ENCODE measurements around the gene ARID1A. TPM values are rescaled to one million over a fixed set of nuclear protein-coding genes. Genes with fewer than 3 reads are reported as not detected.

ARID1A gene
- total and polyA plus RNA-seq, 2 donors (not counting 3 experiments of a cell fraction or from before 2014, with no cell fraction given), result 36.9 to 77.2 TPM

- H2AFZ ChIP-seq (ENCODE audit: low read depth, low read length), result peak within 1 kb of the TSS; percentile 96
- H3K27me3 ChIP-seq (ENCODE audit: control insufficient read depth in 2 of 2, insufficient read depth in 2 of 2, low read length in 2 of 2), result no peaks in the 10 kb centered on the region
- dilution Hi-C loops (cut with MboI; ENCODE audit: extremely low pct_ligation_motif_present, low sequenced_read_pairs) (no loop called here), intact Hi-C loops (cut with micrococcal nuclease) (loop anchor here (1.0 kb wide), 1 partner anchor 165 kb away; no protein-coding TSS in a partner anchor)
- BruUV-seq (replicated peaks), result no TSS peak
- ChIA-PET POLR2A (no interaction called here), CTCF (interaction anchor here (0.6 to 2.2 kb wide), 11 partner anchors 10 to 64 kb away, joined by 3 to 13 read pairs (median 4); partner anchors contain the start of gene GPN2)
- peaks cover 26% of the 10 kb centered on the region for H3K79me2 ChIP-seq (ENCODE audit: control insufficient read depth, insufficient read depth, low read length)
- peak within 1 kb of the TSS; percentile 14 for H3K9ac ChIP-seq (replicated peaks; ENCODE audit: extremely low read depth, insufficient read depth, low read length)
- no peaks in the 10 kb centered on the region for H4K20me1 ChIP-seq (replicated peaks; ENCODE audit: control insufficient read depth, extremely low read depth, insufficient read depth, low read length)
- no peak within 1 kb of the TSS for H3K27ac ChIP-seq (ENCODE audit: insufficient read depth, low read depth, low read length)
- H3K9me3 ChIP-seq (replicated peaks; ENCODE audit: control insufficient read depth, insufficient read depth, low read length), result no peaks in the 10 kb centered on the region
- peak within 1 kb of the TSS; percentile 60 to 93 (median 73) for H3K4me3 ChIP-seq (replicated peaks in 1 of 3; ENCODE audit: insufficient read depth in 1 of 3, low read depth in 1 of 3, low read length in 3 of 3)
- H3K4me2 ChIP-seq (ENCODE audit: insufficient read depth, low read length), result peak within 1 kb of the TSS; percentile 80
- FAIRE-seq (peak; percentile 21), DNase-seq (ENCODE audit: low read depth, low spot score) (peak; percentile 49)
- no peak for TF ChIP-seq JUN (IDR thresholded peaks at IDR 0.05; ENCODE audit: borderline replicate concordance, insufficient read depth, insufficient read length, low read depth)
- TF ChIP-seq MYC (IDR thresholded peaks at IDR 0.05; ENCODE audit: low read depth, low read length), result no peak
- no peak for TF ChIP-seq MAX (IDR thresholded peaks at IDR 0.05; ENCODE audit: insufficient read depth, insufficient read length)
- TF ChIP-seq GATA2 (IDR thresholded peaks at IDR 0.05; ENCODE audit: insufficient read depth, insufficient read length, low read depth, low read length), result no peak
- TF ChIP-seq POLR2A (IDR thresholded peaks at IDR 0.05; ENCODE audit: low read depth, low read length), result peak; percentile 72
- TF ChIP-seq CTCF (IDR thresholded peaks at IDR 0.05; ENCODE audit: extremely low read depth in 1 of 2, insufficient read depth in 1 of 2, low read depth in 1 of 2, low read length in 2 of 2), result peak; percentile 37 to 47
- TF ChIP-seq POLR2AphosphoS5 (IDR thresholded peaks at IDR 0.05; ENCODE audit: insufficient read depth, low read depth, low read length), result peak; percentile 52
- no peaks in the 10 kb centered on the region for H3K36me3 ChIP-seq (ENCODE audit: control insufficient read depth in 2 of 2, extremely low read depth in 1 of 2, insufficient read depth in 2 of 2, low read length in 2 of 2)
- H3K4me1 ChIP-seq (ENCODE audit: control insufficient read depth, extremely low read depth, insufficient read depth, low read length), result peaks cover 11% of the 10 kb centered on the region
- no peaks in the 10 kb centered on the region for H3K9me1 ChIP-seq (replicated peaks; ENCODE audit: control insufficient read depth, extremely low read depth, insufficient read depth, low read length)
Observed at GRCh38 chr1:26826261-26827105, 130.7 kb downstream of the ARID1A start, which contains the start of gene ZDHHC18. ZDHHC18 (plus strand) TSS chr1:26826688; CDS start chr1:26826805, 117 bp downstream.
